Lower leg skin (tissue), 3 donors: ENCODE data around the gene FAM210B.

ENCODE experiments used
- CTCF ChIP-seq, 3 donors: fragments of 450-650 bp; IDR thresholded peaks; one replicate each; pipeline ENCODE4 v1.5.1; 2016; ENCODE audit warnings: antibody characterized with exemption in 3 of 3, mild to moderate bottlenecking in 3 of 3, moderate library complexity in 2 of 3
- POLR2A ChIP-seq, 2 donors: fragments of 450-650 bp; IDR thresholded peaks; one replicate each; pipeline ENCODE4 v1.6.1; 2016 to 2017; ENCODE audit warnings: antibody characterized with exemption in 2 of 2, mild to moderate bottlenecking in 1 of 2, moderate library complexity in 1 of 2

GRCh38 chr20:56345911-56346310 is 12.9 kb upstream of the FAM210B start:
- TF ChIP-seq CTCF (IDR thresholded peaks at IDR 0.05) (no peak), POLR2A (IDR thresholded peaks at IDR 0.05) (no peak)
